Urinary bladder (tissue), 4 donors: Measurements from ENCODE around the gene SLF1. TPM values are rescaled to one million over a fixed set of nuclear protein-coding genes. Genes with fewer than 3 reads are reported as not detected.

Experiments
- DNase-seq: peaks from one replicate; pipeline ENCODE4 v3.0.0-alpha.2; 2015; ENCODE audit errors: extremely low spot score
- H3K27ac ChIP-seq: one replicate; pipeline ENCODE4 v1.5.1; 2013; ENCODE audit warnings: low read depth, mild to moderate bottlenecking, moderate library complexity
- H3K36me3 ChIP-seq: one replicate; pipeline ENCODE4 v1.6.1; 2013; ENCODE audit warnings: mild to moderate bottlenecking, moderate library complexity; ENCODE audit not compliant: insufficient read depth
- H3K4me1 ChIP-seq: one replicate; pipeline ENCODE4 v1.6.1; 2013; ENCODE audit warnings: mild to moderate bottlenecking, moderate library complexity; ENCODE audit not compliant: insufficient read depth
- H3K4me3 ChIP-seq: one replicate; pipeline ENCODE4 v1.5.1; 2013; ENCODE audit warnings: low read depth, low read length
- WGBS: extraction: QIAGEN DNeasy Blood & Tissue Kit; methylation state at CpG from one replicate; pipeline ENCODE4 v1.1.7; 2013; 5-methylcytosine and 5-hydroxymethylcytosine counted together
- polyA plus RNA-seq: library from polyadenylated mRNA; stranded (reverse); fragments of 200-250 nt; gene quantifications from one replicate; pipeline ENCODE4 v1.2.3, GENCODE V29; 2013
- total RNA-seq: library from RNA; depleted of rRNA; stranded (reverse); fragments of >200 nt; gene quantifications from one replicate; pipeline ENCODE4 v1.2.3, GENCODE V29; 2014
- donor health status: healthy with polysubstance abuse.
- donor health status: healthy.

The SLF1 gene
- total and polyA plus RNA-seq, 2 donors: 2.1 to 27.3 TPM

DNA sequence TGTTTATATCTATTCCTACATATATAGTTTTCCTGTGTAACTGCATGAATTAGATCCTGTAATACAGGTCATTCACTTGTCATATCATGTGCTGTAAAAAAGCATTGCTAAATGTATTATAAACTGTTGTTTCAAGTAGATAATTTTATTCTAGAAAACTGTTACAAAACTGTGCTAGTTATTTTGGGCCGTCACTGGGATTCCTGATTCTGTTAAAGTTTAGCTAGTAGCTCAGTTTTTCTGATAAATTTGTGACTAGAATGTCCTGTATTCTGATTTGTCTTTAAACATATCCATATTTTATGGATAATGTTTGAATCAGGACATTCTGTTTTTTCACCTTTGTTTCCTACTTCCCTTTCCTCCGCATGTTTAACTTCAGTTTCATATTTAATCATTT is 5.4 kb downstream of the SLF1 start:
- no peak for DNase-seq
- Histone ChIP-seq H3K4me3 (no peak overlapping the region), H3K4me1 (no peaks in the 10 kb centered on the region), H3K36me3 (no peaks in the 10 kb centered on the region), H3K27ac (no peak overlapping the region)
- 87% methylated on average over 2 of the region's 2 CpGs for WGBS

DNA sequence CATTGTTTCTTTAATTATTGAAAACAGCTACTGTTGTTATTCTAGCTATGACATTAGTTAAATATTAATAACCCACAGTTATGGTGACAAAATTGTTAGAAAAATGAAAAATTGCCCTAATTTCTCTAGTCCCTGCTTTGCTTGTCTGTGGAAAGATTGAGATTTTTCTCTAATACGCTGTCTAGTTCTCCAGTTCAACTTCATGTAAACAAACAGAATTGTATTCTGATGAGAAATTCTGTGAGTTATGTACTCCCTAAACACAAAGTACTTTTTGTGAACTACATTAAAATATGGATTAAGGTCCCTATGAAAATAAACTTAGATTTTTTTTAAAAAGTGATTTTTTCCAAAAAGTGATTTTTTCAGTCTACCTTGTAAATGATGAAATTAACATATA is 8.7 kb downstream of the SLF1 start:
- no peak for DNase-seq
- peaks cover 2% of the 10 kb centered on the region for H3K36me3 ChIP-seq
- WGBS: 76% methylated on average over 1 of the region's 1 CpG
- no peak overlapping the region for H3K27ac ChIP-seq
- H3K4me3 ChIP-seq: no peak overlapping the region
- no peaks in the 10 kb centered on the region for H3K4me1 ChIP-seq

GRCh38 chr5:94632024-94632423 is 13.6 kb downstream of the SLF1 start:
- no peak overlapping the region for H3K27ac ChIP-seq
- no peaks in the 10 kb centered on the region for H3K4me1 ChIP-seq
- no peak for DNase-seq
- WGBS: 82% methylated on average over 2 of the region's 2 CpGs
- no peak overlapping the region for H3K4me3 ChIP-seq
- H3K36me3 ChIP-seq: peaks cover 2% of the 10 kb centered on the region

- Histone ChIP-seq H3K4me1 (no peaks in the 10 kb centered on the region), H3K27ac (no peak overlapping the region), H3K36me3 (no peaks in the 10 kb centered on the region), H3K4me3 (no peak overlapping the region)
- no peak for DNase-seq
- 98% methylated on average over 3 of the region's 3 CpGs for WGBS
Observed at GRCh38 chr5:94640176-94640575, 21.7 kb downstream of the SLF1 start.

GRCh38 chr5:94645053-94645452 is 26.6 kb downstream of the SLF1 start:
- 96% methylated on average over 3 of the region's 3 CpGs for WGBS
- H3K27ac ChIP-seq: no peak overlapping the region
- no peak for DNase-seq
- H3K4me1 ChIP-seq: no peaks in the 10 kb centered on the region
- no peak overlapping the region for H3K4me3 ChIP-seq
- no peaks in the 10 kb centered on the region for H3K36me3 ChIP-seq

GRCh38 chr5:94646758-94647157 is 28.3 kb downstream of the SLF1 start:
- DNase-seq: no peak
- Histone ChIP-seq H3K36me3 (no peaks in the 10 kb centered on the region), H3K4me3 (no peak overlapping the region), H3K27ac (no peak overlapping the region), H3K4me1 (no peaks in the 10 kb centered on the region)

- WGBS: 99% methylated on average over 1 of the region's 1 CpG
- Histone ChIP-seq H3K27ac (no peak overlapping the region), H3K36me3 (no peaks in the 10 kb centered on the region), H3K4me1 (no peaks in the 10 kb centered on the region), H3K4me3 (no peak overlapping the region)
- DNase-seq: no peak
Observed at GRCh38 chr5:94649874-94650273, 31.4 kb downstream of the SLF1 start.

DNA sequence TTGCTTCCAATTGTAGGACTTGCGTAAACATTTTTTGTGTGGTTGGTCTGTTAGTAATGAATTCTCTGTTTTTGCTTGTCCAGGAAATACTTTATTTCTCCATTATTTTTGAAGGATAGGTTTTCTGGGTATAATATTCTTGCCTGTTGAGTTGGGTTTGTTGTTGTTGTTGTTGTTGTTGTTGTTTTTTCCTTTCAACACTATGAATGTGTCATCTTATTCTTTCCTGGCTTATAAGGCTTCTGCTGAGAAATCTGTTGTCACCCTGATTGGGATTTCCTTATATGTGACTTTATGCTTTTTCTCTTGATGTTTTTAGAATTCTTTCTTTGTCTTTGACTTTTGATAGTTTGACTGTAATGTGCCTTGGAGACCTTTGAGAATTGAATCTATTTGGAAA is 39.8 kb downstream of the SLF1 start:
- 99% methylated on average over 1 of the region's 1 CpG for WGBS
- Histone ChIP-seq H3K36me3 (no peaks in the 10 kb centered on the region), H3K4me1 (no peaks in the 10 kb centered on the region), H3K27ac (no peak overlapping the region), H3K4me3 (no peak overlapping the region)
- no peak for DNase-seq

DNA sequence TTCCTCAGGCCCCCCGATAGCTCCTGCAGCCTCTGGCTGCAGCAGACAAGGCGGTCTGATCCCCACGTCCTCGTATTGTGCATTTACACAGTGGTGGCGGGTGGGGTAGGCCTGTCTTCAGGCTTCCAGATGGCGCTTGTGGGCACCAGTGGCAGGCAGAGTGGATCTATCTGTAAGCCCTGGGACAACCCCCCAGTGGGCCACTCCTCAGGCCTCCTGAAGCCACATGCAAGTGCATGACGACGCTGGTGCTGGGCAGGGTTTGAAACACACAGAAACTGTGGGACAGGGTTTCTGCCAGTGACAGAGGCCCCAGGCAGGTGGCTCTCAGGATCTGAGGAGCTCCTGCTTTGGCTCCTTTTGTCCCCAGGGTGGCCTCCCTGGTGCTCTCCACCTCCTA is 42.0 kb downstream of the SLF1 start:
- DNase-seq: no peak
- 98% methylated on average over 8 of the region's 8 CpGs for WGBS
- no peak overlapping the region for H3K4me3 ChIP-seq
- H3K27ac ChIP-seq: no peak overlapping the region
- H3K4me1 ChIP-seq: no peaks in the 10 kb centered on the region
- no peaks in the 10 kb centered on the region for H3K36me3 ChIP-seq

GRCh38 chr5:94661086-94661485 is 42.6 kb downstream of the SLF1 start:
- no peak for DNase-seq
- no peak overlapping the region for H3K4me3 ChIP-seq
- H3K27ac ChIP-seq: no peak overlapping the region
- no peaks in the 10 kb centered on the region for H3K36me3 ChIP-seq
- H3K4me1 ChIP-seq: no peaks in the 10 kb centered on the region
- 83% methylated on average over 3 of the region's 3 CpGs for WGBS

GRCh38 chr5:94667937-94668336 is 49.5 kb downstream of the SLF1 start:
- H3K4me3 ChIP-seq: no peak overlapping the region
- no peaks in the 10 kb centered on the region for H3K36me3 ChIP-seq
- H3K27ac ChIP-seq: no peak overlapping the region
- 98% methylated on average over 3 of the region's 3 CpGs for WGBS
- H3K4me1 ChIP-seq: no peaks in the 10 kb centered on the region
- no peak for DNase-seq

DNA sequence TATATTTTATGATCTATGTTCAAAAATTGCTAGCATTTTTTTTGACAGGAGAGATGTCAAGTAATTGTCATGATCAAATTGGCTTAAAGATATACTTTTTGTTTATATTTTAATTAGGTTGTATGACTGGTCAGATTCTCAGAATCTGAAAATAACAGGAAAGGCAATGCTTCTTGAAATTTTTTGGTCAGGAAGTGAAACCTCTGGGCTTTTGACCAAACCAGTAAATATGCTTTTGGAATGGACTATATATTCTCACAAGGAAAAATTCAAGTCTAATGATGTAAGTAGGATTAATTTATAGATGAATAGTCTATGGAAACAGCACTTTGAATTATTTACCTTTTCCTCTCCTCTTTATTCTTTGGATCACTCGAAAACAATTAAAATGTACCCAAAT is 52.3 kb downstream of the SLF1 start:
- Histone ChIP-seq H3K4me3 (no peak overlapping the region), H3K36me3 (no peaks in the 10 kb centered on the region), H3K27ac (no peak overlapping the region), H3K4me1 (no peaks in the 10 kb centered on the region)
- WGBS: 93% methylated on average over 1 of the region's 1 CpG
- DNase-seq: no peak

- 33% methylated on average over 1 of the region's 1 CpG for WGBS
- no peak overlapping the region for H3K4me3 ChIP-seq
Observed at GRCh38 chr5:94672746-94673145, 54.3 kb downstream of the SLF1 start.

DNA sequence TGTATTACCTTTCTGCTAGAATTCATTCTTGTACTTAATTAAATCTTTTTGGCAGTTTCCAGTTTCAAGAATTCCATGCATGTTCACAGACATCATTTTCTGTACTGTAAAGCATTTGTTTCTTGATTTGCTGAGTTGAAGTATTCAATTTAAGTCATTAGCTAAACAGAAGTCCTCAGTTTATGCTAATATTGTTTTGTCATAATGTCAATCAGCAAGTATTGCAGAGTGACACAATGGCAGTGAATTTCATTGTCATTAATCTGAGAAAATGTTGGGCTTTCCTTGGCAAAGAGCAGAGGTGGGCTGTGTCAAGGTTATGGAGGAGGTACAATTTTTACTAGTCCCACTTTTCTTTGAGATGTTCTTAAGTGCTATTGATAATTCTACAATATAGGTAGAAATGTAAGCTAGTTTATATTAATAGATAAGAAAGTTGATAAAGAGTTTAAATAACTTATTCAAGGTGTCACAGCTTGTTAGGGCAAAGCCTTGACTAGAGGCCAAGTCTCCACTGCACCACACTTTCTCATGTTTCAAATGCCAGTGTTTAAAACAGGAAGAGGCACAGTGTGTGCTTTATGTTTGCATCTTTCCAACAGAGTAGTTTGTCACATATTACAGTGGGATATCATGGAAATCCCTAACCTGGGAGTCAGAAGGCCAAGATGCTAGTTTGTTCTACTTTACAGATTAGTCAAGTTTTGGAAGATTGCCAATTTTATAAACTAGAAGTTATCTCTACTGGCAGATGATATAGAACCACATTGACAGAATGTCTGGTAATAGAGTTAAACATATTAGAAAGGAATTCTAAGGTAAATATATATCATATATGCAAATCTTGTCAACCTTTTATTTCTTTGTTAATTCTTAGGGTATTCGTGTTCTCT is 56.3 kb downstream of the SLF1 start:
- DNase-seq: no peak
- 93% methylated on average over 1 of the region's 1 CpG for WGBS
- Histone ChIP-seq H3K4me1 (no peaks in the 10 kb centered on the region), H3K36me3 (peaks cover 2% of the 10 kb centered on the region), H3K27ac (no peak overlapping the region), H3K4me3 (no peak overlapping the region)

More at GRCh38 chr5:94672746-94673145, 54.3 kb downstream of the SLF1 start:
- Histone ChIP-seq H3K36me3 (peaks cover 2% of the 10 kb centered on the region), H3K27ac (no peak overlapping the region), H3K4me1 (no peaks in the 10 kb centered on the region)
- DNase-seq: no peak
